ENCODE measurements around the gene ADAMTS17. TPM values are rescaled to one million over a fixed set of nuclear protein-coding genes. Genes with fewer than 3 reads are reported as not detected.

ADAMTS17 gene
- total RNA-seq, 1 donor from 2014 or later, result 4.8 TPM

DNA sequence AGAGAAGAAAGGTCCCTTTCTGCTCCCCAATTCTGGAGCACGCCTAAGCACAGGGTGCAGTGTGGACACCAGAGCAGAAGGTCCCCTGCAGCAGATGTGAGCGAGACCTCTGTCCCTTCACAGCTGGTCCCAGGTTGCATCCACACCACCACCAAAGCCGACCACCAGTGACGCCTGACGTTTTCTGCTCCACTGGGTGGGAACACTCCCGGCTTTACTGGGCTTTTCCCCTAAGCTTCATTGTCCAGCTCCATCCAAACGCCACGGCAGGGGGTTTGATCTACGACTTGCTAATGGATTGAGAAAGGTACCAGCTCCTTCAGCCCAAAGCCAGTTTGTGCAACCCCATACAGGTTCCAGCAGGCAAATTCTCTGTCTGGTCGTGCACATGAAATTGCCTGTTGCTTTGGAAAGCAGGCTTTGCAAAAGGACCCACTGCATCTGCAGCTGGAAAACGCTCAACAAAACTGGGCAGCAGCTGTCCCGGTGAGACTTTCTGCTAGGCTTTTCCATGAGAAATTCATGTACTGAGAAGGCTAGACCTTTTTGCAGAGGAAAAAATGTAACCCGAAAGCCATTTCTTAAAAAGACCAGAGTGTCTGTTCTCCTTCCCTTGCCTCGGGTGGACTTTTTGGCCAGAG lies 31.1 kb downstream of the ADAMTS17 start:
- DNase-seq (ENCODE audit: low spot score), result no peak
- H3K4me1 Mint-ChIP-seq (ENCODE audit: unreplicated experiment), result no peaks in the 10 kb centered on the region

GRCh38 chr15:100310041-100310405 lies 31.8 kb downstream of the ADAMTS17 start:
- no peaks in the 10 kb centered on the region for H3K9me3 Mint-ChIP-seq (ENCODE audit: unreplicated experiment)
- TF ChIP-seq, protein P1, sequence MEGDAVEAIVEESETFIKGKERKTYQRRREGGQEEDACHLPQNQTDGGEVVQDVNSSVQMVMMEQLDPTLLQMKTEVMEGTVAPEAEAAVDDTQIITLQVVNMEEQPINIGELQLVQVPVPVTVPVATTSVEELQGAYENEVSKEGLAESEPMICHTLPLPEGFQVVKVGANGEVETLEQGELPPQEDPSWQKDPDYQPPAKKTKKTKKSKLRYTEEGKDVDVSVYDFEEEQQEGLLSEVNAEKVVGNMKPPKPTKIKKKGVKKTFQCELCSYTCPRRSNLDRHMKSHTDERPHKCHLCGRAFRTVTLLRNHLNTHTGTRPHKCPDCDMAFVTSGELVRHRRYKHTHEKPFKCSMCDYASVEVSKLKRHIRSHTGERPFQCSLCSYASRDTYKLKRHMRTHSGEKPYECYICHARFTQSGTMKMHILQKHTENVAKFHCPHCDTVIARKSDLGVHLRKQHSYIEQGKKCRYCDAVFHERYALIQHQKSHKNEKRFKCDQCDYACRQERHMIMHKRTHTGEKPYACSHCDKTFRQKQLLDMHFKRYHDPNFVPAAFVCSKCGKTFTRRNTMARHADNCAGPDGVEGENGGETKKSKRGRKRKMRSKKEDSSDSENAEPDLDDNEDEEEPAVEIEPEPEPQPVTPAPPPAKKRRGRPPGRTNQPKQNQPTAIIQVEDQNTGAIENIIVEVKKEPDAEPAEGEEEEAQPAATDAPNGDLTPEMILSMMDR (IDR thresholded peaks at IDR 0.05; ENCODE audit: unreplicated experiment), result no peak
- H3K4me3 Mint-ChIP-seq (ENCODE audit: unreplicated experiment), result no peak overlapping the region
- no peaks in the 10 kb centered on the region for H3K36me3 Mint-ChIP-seq (ENCODE audit: low read depth, unreplicated experiment)
- no peak overlapping the region for H3K27ac Mint-ChIP-seq (ENCODE audit: unreplicated experiment)
- peaks cover 2% of the 10 kb centered on the region for H3K27me3 Mint-ChIP-seq (ENCODE audit: unreplicated experiment)
- no peaks in the 10 kb centered on the region for H3K4me1 Mint-ChIP-seq (ENCODE audit: unreplicated experiment)
- DNase-seq (ENCODE audit: low spot score), result no peak

More for the DNA sequence above, 31.1 kb downstream of the ADAMTS17 start:
- no peak overlapping the region for H3K4me3 Mint-ChIP-seq (ENCODE audit: unreplicated experiment)
- no peaks in the 10 kb centered on the region for H3K9me3 Mint-ChIP-seq (ENCODE audit: unreplicated experiment)
- H3K27me3 Mint-ChIP-seq (ENCODE audit: unreplicated experiment), result peaks cover 2% of the 10 kb centered on the region
- no peaks in the 10 kb centered on the region for H3K36me3 Mint-ChIP-seq (ENCODE audit: low read depth, unreplicated experiment)
- H3K27ac Mint-ChIP-seq (ENCODE audit: unreplicated experiment), result no peak overlapping the region
- TF ChIP-seq, protein P1 (IDR thresholded peaks at IDR 0.05; ENCODE audit: unreplicated experiment), result no peak

DNA sequence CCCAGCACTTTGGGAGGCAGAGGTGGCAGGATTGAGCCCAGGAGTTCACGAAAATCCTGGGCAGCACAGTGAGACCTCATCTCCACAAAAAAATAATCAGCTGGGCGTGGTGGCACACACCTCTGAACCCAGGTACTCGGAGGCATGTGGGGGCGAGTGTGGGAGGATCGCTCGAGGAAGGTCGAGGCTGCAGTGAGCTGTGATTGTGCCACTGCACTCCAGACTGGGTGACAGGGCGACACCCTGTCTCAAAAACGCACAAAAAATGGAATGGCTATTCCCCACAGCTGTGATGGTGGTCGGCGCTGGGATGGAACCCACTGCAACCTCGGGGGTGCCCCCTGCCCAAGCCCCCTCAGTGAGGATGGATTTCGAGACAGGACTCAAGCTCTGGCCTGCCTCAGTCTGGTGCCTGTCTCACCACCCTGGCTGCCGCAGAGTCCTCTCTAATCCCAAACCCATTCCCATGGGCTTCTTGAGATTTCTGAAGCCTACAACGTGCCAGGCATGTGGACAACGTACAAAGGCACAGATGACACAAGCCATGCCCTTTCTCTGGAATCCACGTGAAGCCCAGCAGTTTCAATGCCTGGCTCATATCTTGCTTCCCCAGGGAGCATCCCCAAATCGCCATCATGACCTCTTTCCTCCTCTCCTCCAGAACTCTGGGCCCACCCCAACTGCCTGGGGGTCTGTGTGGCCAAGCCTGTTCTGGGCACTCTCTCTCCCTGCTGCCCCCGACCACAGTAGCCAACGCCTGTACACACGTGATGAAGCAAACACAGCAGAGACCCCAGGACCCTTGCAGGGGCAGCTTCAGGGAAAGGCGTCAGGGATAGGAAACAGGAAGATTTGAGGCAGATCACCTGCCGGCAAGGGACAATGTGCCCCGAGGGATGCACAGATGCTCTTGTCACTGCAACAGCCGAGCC lies 32.4 kb downstream of the ADAMTS17 start:
- Mint-ChIP-seq H3K9me3 (ENCODE audit: unreplicated experiment) (no peaks in the 10 kb centered on the region), H3K27ac (ENCODE audit: unreplicated experiment) (no peak overlapping the region), H3K4me1 (ENCODE audit: unreplicated experiment) (no peaks in the 10 kb centered on the region), H3K36me3 (ENCODE audit: low read depth, unreplicated experiment) (no peaks in the 10 kb centered on the region), H3K4me3 (ENCODE audit: unreplicated experiment) (no peak overlapping the region), H3K27me3 (ENCODE audit: unreplicated experiment) (peaks cover 2% of the 10 kb centered on the region)
- TF ChIP-seq, protein P1 (IDR thresholded peaks at IDR 0.05; ENCODE audit: unreplicated experiment), result no peak
- DNase-seq (ENCODE audit: low spot score), result no peak

GRCh38 chr15:100308608-100309007 lies 33.2 kb downstream of the ADAMTS17 start:
- Mint-ChIP-seq H3K9me3 (ENCODE audit: unreplicated experiment) (no peaks in the 10 kb centered on the region), H3K27me3 (ENCODE audit: unreplicated experiment) (peaks cover 2% of the 10 kb centered on the region), H3K4me1 (ENCODE audit: unreplicated experiment) (no peaks in the 10 kb centered on the region), H3K36me3 (ENCODE audit: low read depth, unreplicated experiment) (no peaks in the 10 kb centered on the region), H3K4me3 (ENCODE audit: unreplicated experiment) (no peak overlapping the region), H3K27ac (ENCODE audit: unreplicated experiment) (no peak overlapping the region)
- TF ChIP-seq, protein P1 (IDR thresholded peaks at IDR 0.05; ENCODE audit: unreplicated experiment), result no peak
- no peak for DNase-seq (ENCODE audit: low spot score)

DNA sequence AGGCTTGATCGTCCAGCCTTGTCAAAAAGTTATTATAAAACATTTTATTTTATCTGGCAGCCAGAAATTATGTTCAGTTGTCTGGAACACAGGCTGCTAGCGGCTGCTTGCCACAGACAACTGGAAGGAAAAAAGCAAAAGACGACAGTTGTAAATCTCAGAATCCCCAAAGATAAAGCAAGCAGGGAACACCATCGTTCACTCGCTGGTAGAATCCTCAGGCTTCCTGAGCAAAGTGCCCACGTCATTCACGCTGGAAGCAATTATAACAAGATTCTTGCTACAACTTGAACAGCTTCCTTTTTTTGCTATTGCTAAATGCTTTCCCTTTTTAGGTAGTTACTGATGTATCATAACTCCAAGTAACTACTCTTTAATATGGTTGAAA lies 33.6 kb downstream of the ADAMTS17 start:
- Mint-ChIP-seq H3K4me1 (ENCODE audit: unreplicated experiment) (no peaks in the 10 kb centered on the region), H3K4me3 (ENCODE audit: unreplicated experiment) (no peak overlapping the region), H3K36me3 (ENCODE audit: low read depth, unreplicated experiment) (no peaks in the 10 kb centered on the region), H3K27me3 (ENCODE audit: unreplicated experiment) (peaks cover 2% of the 10 kb centered on the region), H3K9me3 (ENCODE audit: unreplicated experiment) (no peaks in the 10 kb centered on the region), H3K27ac (ENCODE audit: unreplicated experiment) (no peak overlapping the region)
- no peak for DNase-seq (ENCODE audit: low spot score)
- TF ChIP-seq, protein P1 (IDR thresholded peaks at IDR 0.05; ENCODE audit: unreplicated experiment), result no peak
